HG03097 (cell line): ENCODE results near the gene KSR1.
"Not testable (repeated sequence)": the region's sequence is repeated elsewhere in the genome, so short reads cannot be mapped to it uniquely, and the experiment has no call there.

ENCODE experiments used
- ATAC-seq: cut with Tn5 transposase; IDR thresholded peaks from one replicate; pipeline ENCODE4 v1.9.1; 2021; ENCODE audit not compliant: unreplicated experiment, low FRiP score

KSR1 gene

GRCh38 chr17:27425991-27426390 is 30.3 kb upstream of the KSR1 start:
- no peak for ATAC-seq

GRCh38 chr17:27426471-27426870 is 29.8 kb upstream of the KSR1 start:
- ATAC-seq = not testable (repeated sequence)

GRCh38 chr17:27427166-27427862 is 28.9 kb upstream of the KSR1 start:
- ATAC-seq = not testable (repeated sequence)

GRCh38 chr17:27428781-27429505 is 27.3 kb upstream of the KSR1 start:
- no peak for ATAC-seq

GRCh38 chr17:27429666-27430382 is 26.4 kb upstream of the KSR1 start:
- ATAC-seq = no peak

GRCh38 chr17:27430383-27430840 is 25.8 kb upstream of the KSR1 start:
- ATAC-seq = no peak

- ATAC-seq = no peak
Observed at GRCh38 chr17:27430882-27431491, 25.3 kb upstream of the KSR1 start.

GRCh38 chr17:27433521-27433920 is 22.7 kb upstream of the KSR1 start:
- no peak for ATAC-seq

GRCh38 chr17:27435431-27436070 is 20.7 kb upstream of the KSR1 start:
- not testable (repeated sequence) for ATAC-seq

GRCh38 chr17:27438348-27438998 is 17.8 kb upstream of the KSR1 start:
- no peak for ATAC-seq

- ATAC-seq = no peak
Observed at GRCh38 chr17:27439342-27439741, 16.9 kb upstream of the KSR1 start.

GRCh38 chr17:27442702-27443101 is 13.5 kb upstream of the KSR1 start:
- no peak for ATAC-seq

- no peak for ATAC-seq
Observed at GRCh38 chr17:27443491-27443890, 12.8 kb upstream of the KSR1 start.

- ATAC-seq = no peak
Observed at GRCh38 chr17:27445971-27446370, 10.3 kb upstream of the KSR1 start.

- no peak for ATAC-seq
Observed at GRCh38 chr17:27446569-27447301, 9.5 kb upstream of the KSR1 start.

GRCh38 chr17:27448534-27448933 is 7.7 kb upstream of the KSR1 start:
- not testable (repeated sequence) for ATAC-seq

GRCh38 chr17:27449541-27449940 is 6.7 kb upstream of the KSR1 start:
- ATAC-seq = no peak

- no peak for ATAC-seq
Observed at GRCh38 chr17:27449988-27450387, 6.3 kb upstream of the KSR1 start.

GRCh38 chr17:27450416-27450815 is 5.8 kb upstream of the KSR1 start:
- no peak for ATAC-seq
